Esophagus muscularis mucosa (tissue), 3 donors: ENCODE measurements around the gene SEPTIN5.

Experiments
- POLR2A ChIP-seq: fragments of 450-650 bp; IDR thresholded peaks from one replicate; pipeline ENCODE4 v1.6.1; 2017; ENCODE audit warnings: antibody characterized with exemption, moderate library complexity, mild to moderate bottlenecking, low read depth
- POLR2AphosphoS5 ChIP-seq, 2 donors: sonication (generic); formaldehyde crosslinking; IDR thresholded peaks; one replicate each; pipeline ENCODE4 v1.6.1; 2017; ENCODE audit warnings: antibody characterized with exemption in 2 of 2
- TF ChIP-seq, protein P1 (sequence below), 3 experiments: fragments of 200-600 bp in 2 of 3; fragments of 450-650 bp in 1 of 3; sonication (generic) in 2 of 3; IDR thresholded peaks; one replicate each; pipeline ENCODE4 v1.5.1; 2017 to 2019; ENCODE audit warnings: antibody characterized with exemption in 3 of 3, mild to moderate bottlenecking in 2 of 3, moderate library complexity in 1 of 3

DNA sequence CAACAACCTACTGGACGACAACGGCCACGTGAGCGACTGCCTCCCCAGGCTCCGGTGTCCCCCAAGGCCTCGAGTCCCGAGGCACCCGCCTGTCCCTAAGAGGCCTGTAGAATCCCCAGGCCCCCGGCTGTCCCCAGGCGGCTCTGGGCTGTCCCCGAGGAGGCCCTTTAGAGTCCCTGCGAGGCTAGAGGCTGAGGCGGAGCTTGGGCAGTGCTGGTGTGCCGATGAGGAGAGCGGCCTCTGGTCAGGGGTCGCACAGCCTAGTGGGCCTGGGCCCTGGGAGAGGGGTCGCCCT lies 49.9 kb downstream of the SEPTIN5 start:
- no peak for TF ChIP-seq POLR2AphosphoS5 (IDR thresholded peaks at IDR 0.05)
- no peak for TF ChIP-seq POLR2A
- TF ChIP-seq, protein P1, sequence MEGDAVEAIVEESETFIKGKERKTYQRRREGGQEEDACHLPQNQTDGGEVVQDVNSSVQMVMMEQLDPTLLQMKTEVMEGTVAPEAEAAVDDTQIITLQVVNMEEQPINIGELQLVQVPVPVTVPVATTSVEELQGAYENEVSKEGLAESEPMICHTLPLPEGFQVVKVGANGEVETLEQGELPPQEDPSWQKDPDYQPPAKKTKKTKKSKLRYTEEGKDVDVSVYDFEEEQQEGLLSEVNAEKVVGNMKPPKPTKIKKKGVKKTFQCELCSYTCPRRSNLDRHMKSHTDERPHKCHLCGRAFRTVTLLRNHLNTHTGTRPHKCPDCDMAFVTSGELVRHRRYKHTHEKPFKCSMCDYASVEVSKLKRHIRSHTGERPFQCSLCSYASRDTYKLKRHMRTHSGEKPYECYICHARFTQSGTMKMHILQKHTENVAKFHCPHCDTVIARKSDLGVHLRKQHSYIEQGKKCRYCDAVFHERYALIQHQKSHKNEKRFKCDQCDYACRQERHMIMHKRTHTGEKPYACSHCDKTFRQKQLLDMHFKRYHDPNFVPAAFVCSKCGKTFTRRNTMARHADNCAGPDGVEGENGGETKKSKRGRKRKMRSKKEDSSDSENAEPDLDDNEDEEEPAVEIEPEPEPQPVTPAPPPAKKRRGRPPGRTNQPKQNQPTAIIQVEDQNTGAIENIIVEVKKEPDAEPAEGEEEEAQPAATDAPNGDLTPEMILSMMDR (IDR thresholded peaks at IDR 0.05), result no peak
